EL (cell line): ENCODE data around the gene NFYC.

Source experiments
- DNase-seq: peaks from one replicate; pipeline ENCODE4 v3.0.0-alpha.2; 2016

The NFYC gene

DNA sequence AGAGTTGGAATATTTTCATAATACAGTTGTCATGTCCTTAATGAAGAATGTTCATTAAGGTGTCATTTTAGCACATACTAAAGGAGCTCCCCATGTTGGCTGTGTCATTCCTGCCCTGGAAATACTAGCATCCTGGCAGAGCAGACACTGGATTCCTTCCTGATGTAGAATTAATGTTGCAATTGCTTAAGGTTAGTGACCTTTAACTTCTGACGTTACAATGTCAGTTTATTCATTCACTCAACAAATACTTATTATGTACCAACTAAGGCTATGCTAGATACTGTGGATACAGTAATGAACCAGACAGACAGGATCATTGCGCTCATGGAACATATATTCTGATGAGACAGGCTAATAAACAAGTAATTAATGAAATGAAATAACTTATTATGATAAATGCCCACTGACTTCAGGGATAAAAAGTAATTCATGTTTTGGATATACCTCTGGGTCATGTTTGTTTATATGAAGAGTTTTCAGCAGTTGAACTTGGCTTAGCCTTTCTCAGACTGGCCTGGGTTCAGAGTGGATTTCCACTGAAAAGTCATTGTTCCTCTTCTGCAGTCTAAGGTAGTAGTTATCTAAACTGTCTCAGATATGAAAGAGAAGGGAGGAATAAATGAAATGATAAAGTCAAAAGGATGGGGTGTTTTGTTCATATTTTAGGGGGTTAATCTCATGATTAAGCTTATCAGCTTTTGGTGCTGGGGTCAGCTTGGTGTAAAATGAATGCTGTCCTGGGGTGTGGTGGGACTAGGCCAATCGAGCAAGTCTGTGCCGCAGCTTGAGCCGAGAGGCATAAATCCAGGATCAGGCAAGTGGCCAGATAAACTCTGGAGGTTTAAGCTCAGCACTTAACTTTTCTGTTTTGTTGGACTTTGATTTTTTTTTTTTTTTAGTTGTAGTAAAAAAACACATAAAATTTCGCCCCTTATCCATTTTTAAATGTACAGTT lies 48.8 kb downstream of the NFYC start:
- no peak for DNase-seq

DNA sequence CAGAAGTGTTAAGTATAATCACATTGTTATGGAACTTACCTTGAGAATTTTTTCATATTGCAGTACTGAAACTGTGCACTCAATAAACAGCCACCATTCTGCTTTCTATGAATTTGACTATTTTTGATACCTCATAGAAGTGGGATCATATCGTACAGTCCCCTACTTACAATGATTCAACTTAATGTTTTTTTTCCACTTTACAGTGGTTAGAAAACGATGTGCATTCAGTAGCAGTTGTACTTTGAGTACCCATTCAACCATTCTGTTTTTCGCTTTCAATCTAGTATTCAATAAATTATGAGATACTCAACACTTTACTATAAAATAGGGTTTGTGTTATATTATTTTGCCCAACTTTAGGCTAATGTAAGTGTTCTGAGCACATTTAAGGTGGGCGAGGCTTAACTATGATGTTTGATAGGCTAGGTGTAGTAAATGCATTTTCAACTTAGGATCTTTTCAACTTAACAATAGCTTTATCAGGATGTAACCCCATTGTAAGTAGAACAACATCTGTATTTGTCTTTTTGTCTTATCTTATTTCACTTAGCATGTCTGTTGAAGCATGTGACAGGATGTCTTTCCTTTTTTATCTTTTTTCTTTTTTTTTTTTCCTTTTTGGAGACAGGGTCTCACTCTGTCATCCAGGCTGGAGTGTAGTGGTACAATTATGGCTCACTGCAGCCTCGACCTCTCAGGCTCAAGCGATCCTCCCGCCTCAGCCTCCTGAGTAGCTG lies 49.7 kb downstream of the NFYC start:
- DNase-seq: no peak

DNA sequence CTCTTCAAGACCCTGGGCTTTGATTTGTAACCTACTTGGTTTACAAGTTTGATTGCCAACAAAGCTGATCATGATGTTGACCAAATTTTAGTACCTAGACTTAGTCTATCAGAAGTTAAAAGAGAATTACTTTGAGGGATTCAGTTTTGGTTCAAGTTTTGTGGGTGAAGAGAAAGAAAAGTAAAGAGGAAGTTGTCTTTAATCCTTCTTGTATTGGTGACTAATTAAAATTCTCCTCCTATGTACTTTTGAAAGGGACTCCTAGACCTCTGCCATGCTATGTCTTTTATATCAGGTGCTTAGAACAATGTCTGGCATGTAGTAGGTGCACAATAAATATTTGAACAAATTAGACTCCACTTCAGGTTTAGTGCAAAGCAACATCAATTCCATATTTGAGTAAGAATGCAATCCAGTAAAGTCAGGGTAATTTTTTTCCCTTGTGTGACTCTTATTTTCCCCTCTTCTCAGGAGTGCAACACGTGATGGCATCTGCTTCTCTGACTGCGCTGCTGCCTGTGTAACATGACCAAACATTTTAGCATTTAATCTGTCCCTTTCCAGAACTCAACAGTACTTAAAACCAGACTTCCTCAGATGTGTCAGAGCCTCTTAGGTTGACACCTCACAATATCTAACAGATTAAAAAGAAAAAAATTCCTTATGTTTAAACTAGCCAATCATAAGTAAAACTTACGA lies 51.0 kb downstream of the NFYC start:
- no peak for DNase-seq

DNA sequence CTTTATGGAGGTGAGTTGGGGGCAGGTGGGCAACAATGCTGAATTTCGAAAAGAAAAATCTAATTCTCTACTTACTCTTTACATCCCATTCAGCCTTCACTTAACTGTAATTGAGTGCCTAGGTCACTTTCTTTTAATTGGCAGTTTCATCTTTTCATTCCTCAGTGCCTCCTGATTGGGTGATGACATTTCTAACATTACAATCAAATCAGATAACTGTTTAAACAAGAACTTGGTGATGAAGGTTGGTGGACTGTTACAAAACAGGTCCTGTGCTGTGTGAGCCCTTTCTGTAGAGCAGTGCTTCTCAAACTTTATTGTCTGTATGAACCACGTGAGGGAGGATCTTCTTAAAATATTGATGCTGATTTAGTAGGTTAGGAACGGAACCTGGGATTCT lies 51.9 kb downstream of the NFYC start:
- DNase-seq: no peak

DNA sequence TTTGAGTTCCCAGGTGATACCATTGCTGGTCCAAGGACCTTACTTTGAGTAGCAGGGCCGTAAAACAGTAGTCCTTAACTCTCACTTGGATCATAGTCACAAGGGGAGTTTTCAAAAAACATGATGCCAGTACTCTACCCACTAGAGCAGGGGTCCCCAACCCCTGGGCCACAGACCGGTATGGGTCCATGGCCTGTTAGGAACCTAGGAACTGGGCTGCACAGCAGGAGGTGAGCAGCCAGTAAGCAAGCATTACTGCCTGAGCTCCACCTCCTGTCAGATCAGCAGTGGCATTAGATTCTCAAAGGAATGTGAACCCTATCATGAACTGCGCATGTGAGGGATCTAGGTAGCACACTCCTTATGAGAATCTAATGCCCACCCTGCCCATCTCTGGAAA lies 52.4 kb downstream of the NFYC start:
- no peak for DNase-seq

DNA sequence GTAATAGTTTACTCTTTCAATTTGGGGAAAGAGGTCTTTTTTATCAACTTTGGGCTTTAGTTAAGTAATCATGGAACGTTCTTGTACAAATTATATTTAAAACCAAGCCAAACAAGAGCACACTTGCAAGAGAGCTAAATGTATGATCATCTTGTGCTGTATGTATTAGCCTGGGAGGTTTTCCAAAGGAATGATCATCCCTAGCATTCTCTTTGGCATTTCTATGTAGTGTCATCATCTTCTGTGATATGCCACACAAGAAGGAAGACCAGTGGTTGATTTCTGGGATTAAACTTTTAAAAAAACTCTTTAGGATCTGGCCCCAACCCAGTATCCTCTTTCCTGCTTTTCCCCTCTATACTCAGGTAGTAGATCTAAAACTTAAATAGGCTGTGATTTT lies 53.7 kb downstream of the NFYC start:
- peak; percentile 57 for DNase-seq

DNA sequence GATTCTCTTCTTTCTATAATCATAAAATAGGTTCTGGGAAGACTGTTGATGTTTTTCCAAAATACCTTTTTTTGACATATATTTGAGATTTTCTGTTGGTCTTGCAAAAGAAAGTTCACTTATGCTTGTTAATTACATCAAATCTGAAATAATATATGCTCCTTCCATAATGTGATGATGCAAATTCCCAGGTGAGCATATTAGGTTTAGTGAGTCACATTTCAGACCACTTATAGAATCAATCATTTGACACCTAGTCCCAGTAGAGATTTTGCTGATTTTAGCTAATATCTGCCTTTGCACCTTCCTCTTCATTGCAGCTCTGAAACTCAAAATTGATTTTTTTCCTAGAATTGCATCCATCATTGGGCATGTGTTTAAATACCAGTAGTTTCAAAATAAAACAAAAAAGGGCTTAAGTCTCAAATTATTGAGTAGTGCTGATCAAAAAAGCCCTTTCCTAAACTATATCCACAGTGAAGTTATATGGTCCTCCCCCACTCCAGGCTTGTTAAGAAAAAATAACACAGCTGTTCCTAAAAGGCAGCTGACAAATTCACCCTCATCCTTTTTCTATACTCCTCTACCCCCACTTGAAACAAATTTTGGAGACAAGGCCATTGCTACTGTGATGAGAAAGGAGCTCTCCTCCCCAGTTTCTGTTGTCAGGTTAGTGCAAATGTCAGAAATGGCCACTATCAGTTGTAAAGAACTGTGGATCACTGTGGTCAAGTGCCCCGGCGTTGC lies 55.0 kb downstream of the NFYC start:
- DNase-seq: no peak

DNA sequence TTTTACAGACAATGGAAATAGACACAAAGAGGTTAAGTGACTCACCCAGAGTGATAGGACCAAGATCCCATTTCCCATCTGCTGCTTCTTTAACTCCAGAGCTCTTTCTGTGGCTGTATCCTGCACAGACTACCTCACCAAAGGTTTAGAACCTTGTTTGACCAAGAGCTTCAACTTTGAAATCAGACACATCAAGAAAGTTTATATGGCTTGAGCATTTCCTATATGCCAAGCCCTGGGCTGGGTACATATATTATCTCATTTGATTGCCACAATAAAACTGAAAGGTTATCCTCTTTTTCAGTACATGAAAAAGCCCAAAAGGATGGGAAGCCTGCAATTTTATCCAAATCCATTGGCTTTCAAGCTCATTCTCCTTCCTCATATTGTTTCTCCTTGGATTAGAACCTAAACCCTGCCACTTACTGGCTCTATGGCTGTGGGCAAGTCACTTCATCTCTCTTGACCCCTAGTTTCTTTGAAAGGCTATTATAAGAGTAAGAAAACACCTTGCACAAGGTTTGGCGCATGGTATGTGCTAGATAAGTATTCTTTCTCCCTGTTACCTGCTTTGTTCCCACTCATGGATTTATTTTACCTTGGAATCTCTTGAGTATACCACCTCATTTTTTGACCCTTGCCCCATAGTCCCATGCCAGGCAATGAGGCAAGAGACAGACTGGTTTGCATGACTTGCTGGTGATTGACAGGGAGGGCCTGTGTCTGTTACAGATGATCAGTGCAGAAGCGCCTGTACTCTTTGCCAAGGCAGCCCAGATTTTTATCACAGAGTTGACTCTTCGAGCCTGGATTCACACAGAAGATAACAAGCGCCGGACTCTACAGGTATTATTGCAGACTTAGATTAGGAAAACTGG lies 57.6 kb downstream of the NFYC start:
- no peak for DNase-seq

DNA sequence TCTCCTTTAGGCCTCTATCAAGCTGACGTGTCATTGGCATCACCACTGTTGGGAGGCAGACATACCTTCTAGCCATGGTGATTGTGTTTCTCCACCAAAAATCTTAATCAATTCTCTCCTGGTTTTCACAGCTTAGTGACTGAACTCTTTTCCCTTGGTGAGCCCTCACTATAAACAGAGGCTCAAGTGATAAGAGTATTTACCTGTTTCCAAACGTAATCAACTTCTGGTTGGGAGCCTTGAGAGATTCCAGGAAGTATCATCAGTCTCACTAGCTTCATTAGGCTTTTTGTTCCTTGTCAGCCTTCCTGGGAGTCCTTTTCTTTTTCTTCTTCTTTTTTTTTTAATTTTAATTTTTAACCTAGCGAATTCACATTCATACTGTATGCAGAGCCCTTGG lies 58.3 kb downstream of the NFYC start:
- no peak for DNase-seq

DNA sequence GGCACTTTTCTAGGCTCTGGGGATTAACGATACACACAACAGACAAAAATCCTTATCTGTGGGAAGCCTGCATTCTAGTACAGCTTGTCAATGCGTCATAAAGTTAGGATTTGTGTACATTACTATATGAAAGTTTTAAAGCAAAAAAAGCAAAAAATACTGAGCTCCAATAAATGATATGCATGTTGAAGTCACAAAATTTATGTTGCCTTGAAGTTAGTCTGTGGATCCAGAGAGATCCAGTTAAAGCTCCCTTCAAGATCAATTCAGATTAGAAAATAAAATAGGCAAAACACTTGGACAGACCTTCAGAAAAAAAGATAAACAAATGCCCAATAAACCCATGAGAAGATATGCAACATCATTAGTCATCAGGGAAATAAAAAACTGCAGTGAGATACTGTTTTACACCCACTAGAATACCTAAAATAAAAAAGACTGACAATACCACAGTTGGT lies 59.0 kb downstream of the NFYC start:
- DNase-seq: peak; percentile 47

DNA sequence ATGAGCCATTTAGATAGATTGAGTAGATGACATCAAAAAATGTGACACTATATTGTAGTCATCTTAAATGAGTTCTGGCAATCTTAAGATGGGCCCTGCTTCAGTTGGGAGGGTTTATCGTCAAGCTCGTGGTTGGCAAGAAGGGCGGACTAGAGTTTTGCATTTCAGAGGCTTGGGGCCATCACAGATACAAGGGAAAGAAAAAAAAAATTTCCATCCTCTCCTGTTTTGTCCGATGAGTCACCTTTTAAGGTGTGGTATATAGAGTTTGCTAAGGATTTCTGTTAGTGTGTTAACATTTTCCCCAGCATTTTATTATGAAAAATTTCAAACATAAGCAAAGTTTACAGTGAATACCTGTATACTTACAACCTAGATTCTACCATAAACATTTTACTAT lies 60.3 kb downstream of the NFYC start:
- DNase-seq: no peak

DNA sequence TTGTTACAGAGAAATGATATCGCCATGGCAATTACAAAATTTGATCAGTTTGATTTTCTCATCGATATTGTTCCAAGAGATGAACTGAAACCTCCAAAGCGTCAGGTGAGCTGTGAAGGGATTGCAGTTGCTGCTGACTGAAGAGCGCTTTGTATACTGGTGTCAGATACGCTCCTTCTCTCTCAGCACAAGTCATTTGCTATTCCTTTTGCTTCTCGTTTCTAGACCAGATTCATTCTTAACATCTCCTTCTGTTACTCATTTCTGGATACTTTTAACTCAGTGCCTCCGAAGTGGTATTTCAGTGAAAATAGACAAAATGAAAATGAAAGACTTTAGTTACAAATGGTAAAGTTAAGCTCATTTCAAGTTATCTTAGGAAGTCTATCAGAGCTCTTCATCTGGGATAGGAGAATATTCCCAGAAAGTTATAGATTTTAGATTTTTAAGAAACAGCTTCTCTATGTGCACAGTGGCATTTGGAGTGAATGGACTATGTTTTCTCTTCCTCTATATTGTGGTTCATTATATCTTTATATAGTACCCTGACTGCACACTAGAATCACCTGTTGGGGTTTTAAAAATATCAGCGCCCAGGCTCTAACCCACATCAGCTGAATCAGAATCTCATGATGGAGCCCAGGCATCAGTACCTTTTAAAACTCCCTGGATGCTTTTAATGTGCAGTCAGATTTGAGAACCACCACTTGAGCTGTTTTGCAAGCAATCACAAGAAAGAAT lies 61.8 kb downstream of the NFYC start:
- no peak for DNase-seq

DNA sequence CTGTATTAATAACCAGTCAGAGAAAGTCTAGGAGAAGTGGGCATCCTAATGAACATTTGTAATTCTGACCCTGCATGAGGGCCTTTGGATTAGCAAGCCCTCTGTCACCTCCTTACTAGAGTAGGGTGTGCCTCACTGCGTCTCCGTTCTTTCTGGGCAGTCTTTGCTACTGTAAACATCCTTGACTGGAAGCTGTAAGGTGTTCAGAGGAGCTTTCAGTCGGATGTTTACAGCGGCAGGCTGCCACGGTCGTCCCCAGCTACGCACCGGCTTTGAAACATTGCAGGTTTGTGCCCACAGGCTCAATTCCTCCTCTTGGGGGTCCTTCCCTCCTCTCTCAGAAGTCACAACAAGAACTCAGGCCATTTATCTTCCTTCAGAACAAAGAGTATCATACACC lies 62.7 kb downstream of the NFYC start:
- no peak for DNase-seq

DNA sequence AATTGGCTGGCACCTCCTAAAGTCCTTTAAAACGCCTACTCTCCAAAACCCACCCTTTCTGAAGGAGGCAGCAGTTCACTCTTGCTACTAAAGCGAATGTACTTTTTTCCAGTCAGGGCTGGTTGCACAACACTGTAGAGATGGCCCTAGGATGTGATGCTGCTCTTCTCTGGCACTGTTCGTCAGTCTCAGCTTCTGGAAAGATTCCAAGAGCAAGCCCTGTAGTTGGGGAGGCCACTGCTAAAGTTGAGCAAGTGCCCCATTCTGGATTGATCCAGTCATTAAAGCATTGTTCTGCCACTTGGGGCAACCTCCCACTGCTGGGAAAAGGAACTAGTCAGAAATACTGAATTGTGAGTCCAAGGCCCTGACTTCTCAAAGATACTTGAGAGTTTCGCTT lies 63.6 kb downstream of the NFYC start:
- DNase-seq: no peak

DNA sequence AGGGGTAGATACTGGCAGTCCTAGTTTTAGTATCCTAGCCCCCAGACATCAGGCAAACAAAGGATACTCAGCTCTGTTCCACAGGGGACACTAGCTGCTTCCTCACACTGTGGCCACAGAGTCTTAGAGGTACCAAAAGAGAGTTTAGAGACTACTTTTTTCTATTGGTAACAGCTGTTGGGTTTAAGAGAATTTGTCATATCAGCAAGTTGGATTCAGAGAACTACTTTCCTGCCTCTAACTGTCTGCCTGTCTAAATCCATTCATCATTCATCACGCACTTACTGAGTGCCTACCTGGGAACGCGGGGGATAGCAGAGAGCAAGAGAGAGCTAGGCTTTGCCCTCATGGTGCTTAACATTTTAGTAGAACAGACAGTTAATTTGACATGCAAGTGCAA lies 65.0 kb downstream of the NFYC start:
- no peak for DNase-seq

DNA sequence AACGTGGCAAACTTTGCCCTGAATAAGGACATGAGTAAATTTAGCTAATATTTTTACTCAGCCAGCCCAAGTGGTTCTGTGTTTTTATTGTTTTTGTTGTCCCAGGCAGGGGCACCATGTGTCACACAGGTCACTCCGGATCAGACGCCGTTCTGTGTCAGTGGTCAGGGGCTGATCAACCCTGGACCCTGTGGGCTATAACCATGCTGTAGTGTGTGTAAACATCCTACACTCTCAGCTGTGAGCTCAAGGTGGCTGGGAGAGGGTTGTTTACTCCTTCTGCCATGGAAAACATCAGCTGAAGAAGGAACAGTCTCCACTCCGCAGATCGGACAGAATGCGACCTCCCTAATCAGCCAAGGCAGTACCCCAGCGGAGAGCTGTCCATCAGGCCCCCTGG lies 65.6 kb downstream of the NFYC start:
- no peak for DNase-seq

DNA sequence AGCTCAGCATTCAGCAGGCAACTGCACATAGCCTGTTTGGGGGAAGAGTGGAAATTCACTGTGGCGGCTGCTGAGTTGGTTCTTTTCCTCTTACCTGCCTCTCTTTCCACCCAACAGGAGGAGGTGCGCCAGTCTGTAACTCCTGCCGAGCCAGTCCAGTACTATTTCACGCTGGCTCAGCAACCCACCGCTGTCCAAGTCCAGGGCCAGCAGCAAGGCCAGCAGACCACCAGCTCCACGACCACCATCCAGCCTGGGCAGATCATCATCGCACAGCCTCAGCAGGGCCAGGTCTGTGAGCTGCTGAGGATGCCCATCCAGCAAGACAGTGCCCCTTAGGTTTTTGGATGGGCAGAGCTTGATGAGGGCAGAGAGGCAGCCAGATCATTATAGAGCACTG lies 66.5 kb downstream of the NFYC start:
- DNase-seq: no peak

DNA sequence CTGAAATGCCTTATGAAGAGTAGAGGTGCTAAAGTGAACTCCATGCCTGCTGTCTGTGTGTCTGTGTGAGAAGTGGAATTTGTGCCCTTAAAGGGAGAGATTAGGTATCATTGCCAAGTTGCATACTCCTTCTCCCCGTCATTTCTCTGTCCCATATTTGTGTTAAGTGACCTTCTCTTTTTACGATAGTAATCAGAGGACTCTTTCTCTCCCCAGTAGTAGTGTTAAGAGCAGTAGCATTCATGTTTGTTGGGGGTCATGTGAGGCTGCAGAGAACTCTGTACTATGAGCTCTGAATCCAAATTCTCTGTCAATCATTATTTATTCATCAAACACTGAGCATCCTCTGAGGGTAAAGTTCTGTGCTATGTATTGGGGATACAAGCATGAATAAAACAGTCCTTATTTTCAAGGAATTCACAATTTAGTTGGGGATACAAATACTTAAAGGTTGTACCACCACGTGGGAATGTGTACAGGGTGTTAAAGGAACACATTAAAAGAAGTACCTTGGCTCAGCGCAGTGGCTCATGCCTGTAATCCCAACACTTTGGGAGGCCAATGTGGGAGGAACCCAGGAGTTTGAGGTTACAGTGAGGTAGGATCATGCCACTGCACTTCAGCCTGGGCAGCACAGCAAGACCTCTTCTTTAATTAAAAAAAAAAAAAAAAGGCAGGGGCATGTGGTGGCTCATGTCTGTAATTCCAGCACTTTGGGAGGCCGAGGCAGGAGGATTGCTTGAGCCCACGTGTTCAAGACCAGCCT lies 67.3 kb downstream of the NFYC start:
- DNase-seq: no peak

DNA sequence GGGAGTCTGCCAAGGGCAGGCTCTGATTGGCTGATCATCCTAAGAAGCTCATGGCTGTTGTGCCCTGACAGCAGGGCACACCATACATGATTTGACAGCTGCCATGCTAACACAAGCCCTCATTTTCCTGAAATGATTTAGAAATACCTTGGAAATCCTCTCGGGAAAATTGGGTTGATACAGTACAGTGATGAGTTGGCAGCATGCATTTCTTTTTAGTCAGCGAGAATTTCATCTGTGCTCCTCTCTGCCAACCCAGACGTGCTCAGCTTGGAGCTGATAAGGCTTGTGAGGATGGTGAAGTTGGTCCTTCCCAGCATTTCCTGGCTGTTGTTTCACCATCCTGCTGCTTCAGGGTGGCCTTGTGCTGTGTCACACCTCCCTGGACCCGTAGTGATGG lies 69.5 kb downstream of the NFYC start:
- DNase-seq: peak; percentile 44
